ENCODE data around the gene SLC35B2.

The SLC35B2 gene

GRCh38 chr6:44254191-44255104 is 2.9 kb downstream of the SLC35B2 start:
- no peak for DNase-seq (ENCODE audit: low spot score)

GRCh38 chr6:44253307-44254101 is 3.8 kb downstream of the SLC35B2 start:
- DNase-seq (ENCODE audit: low spot score): peak; percentile 72

GRCh38 chr6:44251576-44252524 is 5.5 kb downstream of the SLC35B2 start:
- DNase-seq (ENCODE audit: low spot score): no peak

GRCh38 chr6:44250718-44251123 is 6.6 kb downstream of the SLC35B2 start:
- no peak for DNase-seq (ENCODE audit: low spot score)

- no peak for DNase-seq (ENCODE audit: low spot score)
Observed at GRCh38 chr6:44250067-44250717, 7.1 kb downstream of the SLC35B2 start.

- DNase-seq (ENCODE audit: low spot score): no peak
Observed at GRCh38 chr6:44249082-44249748, 8.1 kb downstream of the SLC35B2 start.

- no peak for DNase-seq (ENCODE audit: low spot score)
Observed at GRCh38 chr6:44248579-44248978, 8.7 kb downstream of the SLC35B2 start.

GRCh38 chr6:44247338-44248302 is 9.7 kb downstream of the SLC35B2 start:
- DNase-seq (ENCODE audit: low spot score): peak; percentile 48

GRCh38 chr6:44246663-44247337 is 10.5 kb downstream of the SLC35B2 start, which contains the start of gene HSP90AB1:
HSP90AB1 (plus strand) TSS chr6:44247101; CDS start chr6:44248630, 1,529 bp downstream.
- peak; percentile 99 for DNase-seq (ENCODE audit: low spot score)

- peak; percentile 90 for DNase-seq (ENCODE audit: low spot score)
Observed at GRCh38 chr6:44245912-44246662, 11.2 kb downstream of the SLC35B2 start.

- no peak for DNase-seq (ENCODE audit: low spot score)
Observed at GRCh38 chr6:44245391-44245911, 11.9 kb downstream of the SLC35B2 start.

GRCh38 chr6:44243345-44243744 is 14.0 kb downstream of the SLC35B2 start:
- DNase-seq (ENCODE audit: low spot score): no peak

GRCh38 chr6:44238687-44239350 is 18.5 kb downstream of the SLC35B2 start:
- no peak for DNase-seq (ENCODE audit: low spot score)

GRCh38 chr6:44237813-44238433 is 19.4 kb downstream of the SLC35B2 start:
- DNase-seq (ENCODE audit: low spot score): peak; percentile 73

- peak; percentile 77 for DNase-seq (ENCODE audit: low spot score)
Observed at GRCh38 chr6:44237021-44237812, 20.1 kb downstream of the SLC35B2 start.
